Measurements from ENCODE around the gene RESF1.

RESF1 gene

DNA sequence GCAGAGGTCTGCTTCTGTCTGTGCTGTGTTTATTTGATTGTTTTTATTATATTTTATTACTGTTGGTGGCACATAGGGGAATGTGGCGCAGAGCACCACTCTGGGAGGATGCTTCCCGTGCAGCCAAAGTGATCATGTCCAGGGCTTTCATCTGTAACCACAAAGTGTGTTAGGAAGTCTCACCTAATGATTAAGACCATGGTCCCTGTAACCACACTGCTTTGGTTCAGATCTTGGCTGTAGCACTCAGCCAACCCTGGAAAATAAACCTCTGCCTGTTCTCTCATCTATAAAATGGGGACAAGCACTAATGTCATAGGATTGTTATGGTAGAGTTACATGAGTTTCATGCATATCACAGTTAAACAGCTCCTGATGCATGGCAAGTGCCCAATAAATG, 1.9 kb downstream of the RESF1 start:
- no peak for DNase-seq (ENCODE audit: low read depth, low spot score)

DNA sequence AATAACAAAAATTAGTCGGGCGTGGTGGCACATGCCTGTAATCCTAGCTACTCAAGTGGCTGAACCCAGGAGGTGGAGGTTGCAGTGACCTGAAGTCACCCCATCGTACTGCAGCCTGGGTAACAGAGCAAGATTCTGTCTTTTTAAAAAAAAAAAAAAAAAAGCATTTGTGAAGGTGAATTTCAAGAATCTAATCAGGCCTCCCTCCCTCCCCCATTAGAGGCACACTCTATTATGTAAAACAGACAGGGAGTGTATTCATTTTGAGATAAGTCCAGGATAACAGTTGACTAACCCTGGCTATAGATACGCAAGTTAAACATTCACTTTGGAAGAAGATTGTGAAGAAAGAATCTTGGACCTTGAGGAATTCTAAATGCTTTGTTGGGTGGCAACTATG, 2.9 kb downstream of the RESF1 start:
- no peak for DNase-seq (ENCODE audit: low read depth, low spot score)

- no peak for DNase-seq (ENCODE audit: low read depth, low spot score)
Measured at GRCh38 chr12:31964280-31964679, 5.1 kb downstream of the RESF1 start.

GRCh38 chr12:31965090-31965489, 5.9 kb downstream of the RESF1 start:
- DNase-seq (ENCODE audit: low read depth, low spot score) = no peak

DNA sequence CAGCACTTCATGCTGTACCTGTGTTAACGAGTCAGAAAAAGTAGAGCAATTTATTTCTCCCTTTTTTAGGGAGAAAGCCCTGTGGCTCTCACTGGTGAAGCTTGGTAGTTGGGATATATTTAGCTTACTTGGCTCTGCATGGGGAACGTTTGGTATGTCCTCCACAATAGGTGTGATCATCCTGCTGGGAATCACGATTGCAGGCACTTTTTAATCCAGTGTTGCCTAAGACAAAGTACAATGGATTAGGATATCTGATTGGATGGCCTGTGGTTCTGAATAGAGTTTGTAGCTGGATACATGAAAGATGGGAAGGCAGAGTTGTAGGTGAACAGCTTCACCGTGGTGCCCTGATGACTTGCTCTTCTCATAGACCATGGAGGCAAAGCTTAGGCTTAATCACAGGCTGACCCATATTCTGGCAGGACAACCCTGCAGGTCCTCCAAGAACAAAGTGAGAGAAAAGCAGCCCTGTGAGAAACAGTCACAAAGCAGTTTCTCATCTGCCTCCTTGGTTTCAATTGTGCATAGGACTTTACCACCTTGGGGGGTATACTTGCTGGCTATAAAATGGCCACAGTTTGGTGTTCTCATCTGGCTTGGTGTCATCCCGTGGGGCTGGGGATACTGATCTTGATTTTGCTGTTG, 7.5 kb downstream of the RESF1 start:
- no peak for DNase-seq (ENCODE audit: low read depth, low spot score)

DNA sequence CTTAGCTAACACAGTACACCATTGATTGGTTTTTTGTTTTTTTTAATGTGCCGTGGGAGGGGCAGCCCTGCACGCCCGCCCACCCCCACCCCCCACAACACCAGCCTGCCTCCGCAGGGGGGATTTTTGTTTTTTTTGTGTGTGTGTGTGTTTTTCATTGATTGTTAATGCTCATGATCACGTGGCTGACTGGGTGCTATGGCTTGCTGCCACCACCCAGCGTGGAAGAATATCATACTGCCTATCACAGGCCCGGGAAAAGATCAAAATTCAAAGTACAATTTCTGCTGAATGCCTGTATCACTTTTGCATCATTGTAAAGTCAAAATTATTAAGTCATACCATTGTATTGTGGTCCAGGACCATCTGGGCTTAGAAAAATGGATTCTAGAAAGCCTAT, 8.3 kb downstream of the RESF1 start:
- no peak for DNase-seq (ENCODE audit: low read depth, low spot score)

GRCh38 chr12:31970199-31970598, 11.0 kb downstream of the RESF1 start:
- DNase-seq (ENCODE audit: low read depth, low spot score) = no peak

DNA sequence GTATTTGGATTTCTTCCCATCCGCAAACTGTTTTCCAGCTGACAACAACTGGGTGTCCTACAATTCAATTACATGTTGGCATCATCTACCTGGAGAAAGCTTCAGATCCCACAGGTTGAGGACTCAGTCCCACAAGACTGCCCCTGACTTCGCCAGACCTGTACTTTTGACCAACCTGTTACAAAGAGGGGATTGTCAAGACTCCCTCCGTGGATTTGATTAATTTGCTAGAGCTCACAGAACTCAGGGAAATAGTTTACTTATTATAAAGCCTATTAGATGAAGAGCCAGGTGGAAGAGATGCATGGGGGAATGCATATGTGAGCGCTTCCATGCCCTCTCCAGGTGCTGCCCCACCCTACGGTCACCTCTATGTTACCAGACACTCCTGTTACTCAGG, 14.6 kb downstream of the RESF1 start:
- DNase-seq (ENCODE audit: low read depth, low spot score) = no peak

DNA sequence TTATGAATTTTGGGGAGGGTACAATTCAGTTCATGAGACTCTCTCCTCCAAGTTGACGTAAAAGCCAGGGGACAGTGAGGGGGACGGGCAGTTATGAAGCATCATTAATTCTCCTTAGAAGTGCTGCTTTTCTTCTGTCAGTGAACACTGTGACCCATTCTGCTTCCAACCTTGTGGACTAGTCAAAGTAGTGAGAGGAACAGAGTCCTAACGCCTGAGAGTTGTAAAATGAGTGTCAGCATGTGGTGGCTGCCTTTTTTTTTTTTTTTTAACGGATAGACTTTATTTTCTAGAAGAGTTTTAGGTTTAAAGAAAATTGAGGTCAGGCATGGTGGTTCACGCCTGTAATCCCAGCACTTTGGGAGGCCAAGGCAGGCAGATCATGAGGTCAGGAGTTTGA, 15.5 kb downstream of the RESF1 start:
- no peak for DNase-seq (ENCODE audit: low read depth, low spot score)

DNA sequence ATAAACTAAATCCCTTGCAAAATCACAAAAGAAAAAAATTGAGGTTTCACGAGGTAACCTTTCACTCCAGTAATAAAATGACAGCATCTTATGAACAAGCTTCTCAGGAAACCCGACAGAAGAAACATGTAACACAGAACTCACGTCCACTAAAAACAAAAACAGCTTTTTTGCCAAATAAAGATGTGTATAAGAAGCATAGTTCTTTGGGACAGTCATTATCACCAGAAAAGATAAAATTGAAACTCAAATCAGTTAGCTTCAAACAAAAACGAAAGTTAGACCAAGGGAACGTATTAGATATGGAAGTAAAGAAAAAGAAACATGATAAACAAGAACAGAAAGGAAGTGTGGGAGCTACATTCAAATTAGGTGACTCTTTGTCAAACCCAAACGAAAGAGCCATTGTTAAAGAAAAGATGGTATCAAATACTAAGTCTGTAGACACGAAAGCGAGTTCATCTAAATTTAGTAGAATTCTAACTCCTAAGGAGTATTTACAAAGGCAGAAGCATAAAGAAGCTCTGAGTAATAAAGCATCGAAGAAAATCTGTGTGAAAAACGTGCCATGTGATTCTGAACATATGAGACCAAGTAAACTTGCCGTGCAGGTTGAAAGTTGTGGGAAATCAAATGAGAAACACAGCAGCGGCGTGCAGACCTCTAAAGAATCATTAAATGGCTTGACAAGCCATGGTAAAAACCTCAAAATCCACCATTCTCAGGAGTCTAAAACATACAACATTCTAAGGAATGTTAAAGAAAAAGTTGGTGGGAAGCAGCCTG, 25.8 kb downstream of the RESF1 start:
- DNase-seq (ENCODE audit: low read depth, low spot score) = no peak

DNA sequence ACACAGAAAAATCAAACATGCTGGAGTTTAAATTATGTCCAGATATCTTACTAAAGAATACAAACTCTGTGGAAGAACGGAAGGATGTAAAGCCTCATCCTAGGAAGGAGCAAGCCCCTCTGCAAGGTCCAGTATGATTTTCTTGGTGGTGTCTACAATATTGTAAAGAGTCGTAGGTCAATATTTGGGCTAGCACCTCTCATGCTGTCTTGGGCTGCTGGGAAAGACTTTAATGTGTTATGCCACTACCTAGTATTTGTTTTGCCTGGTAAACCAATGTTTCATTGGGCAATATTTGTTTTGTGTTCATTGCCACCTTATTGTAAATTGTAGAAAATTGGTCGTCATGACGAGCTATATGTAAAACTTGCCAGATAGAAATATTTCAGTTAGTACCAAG, 26.6 kb downstream of the RESF1 start:
- DNase-seq (ENCODE audit: low read depth, low spot score) = no peak

- DNase-seq (ENCODE audit: low read depth, low spot score) = no peak
Measured at GRCh38 chr12:31989571-31990362, 30.6 kb downstream of the RESF1 start.

GRCh38 chr12:31991146-31991545, 31.9 kb downstream of the RESF1 start:
- DNase-seq (ENCODE audit: low read depth, low spot score) = no peak

DNA sequence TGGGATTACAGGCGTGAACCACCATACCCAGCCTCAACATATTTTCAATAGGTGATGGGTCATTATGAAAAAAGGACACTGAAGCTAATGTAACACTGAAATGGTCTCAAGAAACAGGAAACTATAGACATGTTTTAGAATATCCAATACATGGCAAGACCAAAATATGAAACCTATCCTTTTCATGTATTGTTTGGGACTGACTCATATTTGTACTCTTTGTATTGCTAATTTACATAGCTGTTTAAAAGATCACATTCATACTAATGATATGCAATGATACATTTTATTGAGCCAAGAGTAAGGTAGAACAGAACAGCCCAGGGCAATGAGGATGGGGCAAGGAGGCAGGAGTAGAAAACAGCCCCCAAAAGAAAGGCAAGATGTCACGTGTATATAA, 32.6 kb downstream of the RESF1 start:
- no peak for DNase-seq (ENCODE audit: low read depth, low spot score)

GRCh38 chr12:31999692-32000091, 40.5 kb downstream of the RESF1 start:
- DNase-seq (ENCODE audit: low read depth, low spot score) = no peak

GRCh38 chr12:32000373-32001005, 41.3 kb downstream of the RESF1 start:
- no peak for DNase-seq (ENCODE audit: low read depth, low spot score)

- no peak for DNase-seq (ENCODE audit: low read depth, low spot score)
Measured at GRCh38 chr12:32002848-32003493, 43.8 kb downstream of the RESF1 start.

DNA sequence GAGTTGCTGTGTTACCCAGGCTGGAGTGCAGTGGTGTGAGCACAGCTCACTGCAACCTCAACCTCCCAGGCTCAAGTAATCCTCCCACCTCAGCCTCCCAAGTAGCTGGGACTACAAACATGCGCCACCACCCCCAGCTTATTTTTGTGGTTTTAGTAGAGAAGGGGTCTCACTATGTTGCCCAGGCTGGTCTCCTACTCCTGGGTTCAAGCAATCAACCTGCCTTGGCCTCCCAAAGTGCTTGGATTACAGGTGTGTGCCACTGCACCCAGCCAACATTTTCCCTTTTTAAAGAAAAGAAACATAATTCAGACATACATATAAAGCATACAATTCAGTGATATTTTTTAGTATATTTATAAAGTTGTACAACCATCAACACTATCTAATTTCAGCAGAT, 44.4 kb downstream of the RESF1 start:
- no peak for DNase-seq (ENCODE audit: low read depth, low spot score)

DNA sequence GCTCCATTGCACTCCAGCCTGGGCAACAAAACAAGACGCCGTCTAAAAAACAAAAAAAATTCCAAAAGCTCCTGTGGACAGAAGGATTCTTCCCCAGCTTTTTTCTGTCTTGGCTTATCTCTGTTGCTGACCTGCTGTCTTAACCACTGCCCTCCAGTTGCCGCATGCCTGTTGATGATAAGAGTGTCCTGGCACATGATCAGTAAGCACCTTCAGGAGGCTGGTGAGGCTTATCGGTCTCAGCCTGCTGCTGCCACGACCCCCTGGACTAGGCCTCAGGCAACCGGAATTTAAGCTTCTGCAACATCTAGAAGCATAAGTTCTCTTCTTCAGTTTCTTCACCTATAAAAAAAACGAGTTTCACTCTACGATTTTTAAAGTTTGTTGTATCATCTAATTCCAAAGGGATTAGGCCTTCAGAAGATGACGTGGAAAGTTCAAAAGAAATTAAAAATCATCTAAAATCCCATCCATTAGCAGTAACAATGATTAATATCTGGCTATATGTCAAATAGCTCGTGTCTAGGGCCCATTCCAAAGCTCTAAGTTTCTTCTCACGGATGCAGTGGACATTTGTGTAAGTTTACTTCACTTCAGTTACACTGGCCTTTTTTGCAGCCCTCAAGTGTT, 46.4 kb downstream of the RESF1 start:
- DNase-seq (ENCODE audit: low read depth, low spot score) = no peak
